Uterus (tissue), 2 donors: Measurements from ENCODE around the gene MOB3A.

ENCODE experiments used
- POLR2A ChIP-seq, 2 donors: fragments of 450-650 bp; IDR thresholded peaks; one replicate each; pipeline ENCODE4 v1.6.1; 2016; ENCODE audit warnings: antibody characterized with exemption in 2 of 2, mild to moderate bottlenecking in 1 of 2, moderate library complexity in 1 of 2
- TF ChIP-seq, protein P1 (sequence below), 4 experiments: fragments of 200-600 bp in 2 of 4; fragments of 450-650 bp in 2 of 4; sonication (generic) in 2 of 4; IDR thresholded peaks; one replicate each; pipeline ENCODE4 v1.5.1; 2016 to 2019; ENCODE audit warnings: antibody characterized with exemption in 4 of 4, mild to moderate bottlenecking in 2 of 4, moderate library complexity in 1 of 4

DNA sequence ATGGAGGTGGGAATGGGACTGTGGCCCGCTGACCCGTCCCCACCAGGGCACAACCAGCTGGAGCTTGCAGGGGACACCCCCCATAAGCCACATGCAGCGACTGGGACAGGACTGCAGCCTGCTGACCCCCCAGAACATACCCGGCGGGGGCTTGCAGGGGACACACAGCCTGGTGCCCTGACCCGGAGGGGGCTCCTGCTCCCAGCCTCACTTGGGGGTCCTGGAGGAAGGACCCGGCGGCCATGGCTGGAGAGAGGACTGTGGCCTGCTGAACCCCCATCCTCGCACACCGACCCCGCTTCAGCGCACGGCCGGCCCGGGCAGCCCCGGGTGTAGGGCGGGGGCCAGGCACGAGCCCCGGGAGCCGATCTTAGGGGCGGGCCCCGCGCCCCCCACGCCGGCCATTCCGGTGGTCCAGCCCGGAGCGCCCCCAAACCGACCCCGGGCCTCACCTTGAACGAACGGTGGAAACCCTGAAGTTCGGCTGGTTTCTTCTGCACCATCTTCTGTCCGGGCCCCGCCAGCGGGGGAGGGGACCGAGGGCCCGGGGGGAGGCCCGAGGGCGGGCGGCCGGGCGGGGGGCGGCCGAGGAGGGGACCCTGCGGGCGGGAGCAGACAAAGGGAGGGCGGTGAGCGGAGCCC, 45.7 kb downstream of the MOB3A start:
- TF ChIP-seq, protein P1, sequence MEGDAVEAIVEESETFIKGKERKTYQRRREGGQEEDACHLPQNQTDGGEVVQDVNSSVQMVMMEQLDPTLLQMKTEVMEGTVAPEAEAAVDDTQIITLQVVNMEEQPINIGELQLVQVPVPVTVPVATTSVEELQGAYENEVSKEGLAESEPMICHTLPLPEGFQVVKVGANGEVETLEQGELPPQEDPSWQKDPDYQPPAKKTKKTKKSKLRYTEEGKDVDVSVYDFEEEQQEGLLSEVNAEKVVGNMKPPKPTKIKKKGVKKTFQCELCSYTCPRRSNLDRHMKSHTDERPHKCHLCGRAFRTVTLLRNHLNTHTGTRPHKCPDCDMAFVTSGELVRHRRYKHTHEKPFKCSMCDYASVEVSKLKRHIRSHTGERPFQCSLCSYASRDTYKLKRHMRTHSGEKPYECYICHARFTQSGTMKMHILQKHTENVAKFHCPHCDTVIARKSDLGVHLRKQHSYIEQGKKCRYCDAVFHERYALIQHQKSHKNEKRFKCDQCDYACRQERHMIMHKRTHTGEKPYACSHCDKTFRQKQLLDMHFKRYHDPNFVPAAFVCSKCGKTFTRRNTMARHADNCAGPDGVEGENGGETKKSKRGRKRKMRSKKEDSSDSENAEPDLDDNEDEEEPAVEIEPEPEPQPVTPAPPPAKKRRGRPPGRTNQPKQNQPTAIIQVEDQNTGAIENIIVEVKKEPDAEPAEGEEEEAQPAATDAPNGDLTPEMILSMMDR (IDR thresholded peaks at IDR 0.05): no peak
- TF ChIP-seq POLR2A (IDR thresholded peaks at IDR 0.05): no peak
